Esophagus squamous epithelium (tissue), 5 donors: ENCODE data around the gene SH3YL1. TPM values are rescaled to one million over a fixed set of nuclear protein-coding genes. Genes with fewer than 3 reads are reported as not detected.
A peak's percentile ranks its signal among the peaks of the same experiment; 100 is the strongest.

ENCODE experiments used
- DNase-seq: peaks from one replicate; lab custom pipeline; 2025; lab: John Stamatoyannopoulos, UW
- H3K27ac ChIP-seq, 4 donors: fragments of 200-600 bp; sonication (generic); one replicate each; pipeline ENCODE4 v1.5.1; 2016 to 2019; ENCODE audit warnings: mild to moderate bottlenecking in 1 of 4
- H3K27me3 ChIP-seq, 4 donors: fragments of 200-600 bp; sonication (generic); 1 replicate in 3 of 4; 2 replicates in 1 of 4; pipeline versions ENCODE4 v1.5.1 to v1.6.0; 2017 to 2021; ENCODE audit warnings: antibody characterized with exemption in 1 of 4
- H3K36me3 ChIP-seq, 3 donors: fragments of 200-600 bp; sonication (generic); one replicate each; pipeline ENCODE4 v1.5.1; 2016 to 2019
- H3K4me1 ChIP-seq, 3 donors: fragments of 200-600 bp; sonication (generic); one replicate each; pipeline ENCODE4 v1.5.1; 2017 to 2019
- H3K4me3 ChIP-seq, 4 donors: fragments of 200-600 bp; sonication (generic); 1 replicate in 3 of 4; 2 replicates in 1 of 4; pipeline ENCODE4 v1.5.1; 2016 to 2019; ENCODE audit warnings: mild to moderate bottlenecking in 2 of 4, moderate library complexity in 1 of 4
- H3K9me3 ChIP-seq, 3 donors: fragments of 200-600 bp; sonication (generic); one replicate each; pipeline ENCODE4 v1.5.1; 2016 to 2019
- CTCF ChIP-seq, 6 experiments: fragments of 450-650 bp in 4 of 6; fragments of 200-600 bp in 2 of 6; sonication (generic) in 2 of 6; IDR thresholded peaks; one replicate each; pipeline ENCODE4 v1.5.1; 2016 to 2019; ENCODE audit warnings: antibody characterized with exemption in 6 of 6, mild to moderate bottlenecking in 4 of 6, moderate library complexity in 4 of 6
- POLR2A ChIP-seq, 4 donors: fragments of 450-650 bp; IDR thresholded peaks; one replicate each; pipeline ENCODE4 v1.6.1; 2017; ENCODE audit warnings: antibody characterized with exemption in 4 of 4, mild to moderate bottlenecking in 4 of 4, moderate library complexity in 3 of 4
- whole genome bisulfite sequencing, 2 donors: methylation state at CpG; one replicate each; pipeline ENCODE4 v1.1.5; 2018; 5-methylcytosine and 5-hydroxymethylcytosine counted together
- intact Hi-C: fragments of 100-400 bp; cut with DNase I; formaldehyde crosslinking; loops from one replicate; pipeline ENCODE4 v1.15.0; 2022
- total RNA-seq, 4 donors: library from RNA; depleted of rRNA; stranded (reverse); fragments of >200 nt; gene quantifications; one replicate each; pipeline ENCODE4 v1.1.0, GENCODE V29; 2016
- donor health status: DM: yes; HTN: yes; CAD: no.

Gene SH3YL1
- total RNA-seq, 4 donors from 2014 or later = 64.9 to 99.6 (median 81.1) TPM

- WGBS, 2 donors = 0% methylated on average over 2 of the region's 42 CpGs; no CpG with 5 or more reads in 1 of the 2 donors
- H3K27ac ChIP-seq = no peak overlapping the region
- intact Hi-C loops = no loop called here
- peaks cover 18 to 36% (median 27%) of the 10 kb centered on the region in 3 donors for H3K4me1 ChIP-seq
- no peaks in the 10 kb centered on the region for H3K9me3 ChIP-seq
- no peaks in the 10 kb centered on the region for H3K36me3 ChIP-seq
- no peak for TF ChIP-seq CTCF (IDR thresholded peaks at IDR 0.05)
- TF ChIP-seq POLR2A (IDR thresholded peaks at IDR 0.05) = no peak
- H3K27me3 ChIP-seq = peaks cover 0 to 61% (median 6%) of the 10 kb centered on the region in 4 donors
- no peak for DNase-seq
- H3K4me3 ChIP-seq = peak overlapping the region; percentile 39 to 72 (median 54)
Observed at GRCh38 chr2:288758-289361, 25.0 kb upstream of the SH3YL1 start.

GRCh38 chr2:287911-288757 is 24.3 kb upstream of the SH3YL1 start, which contains the start of gene ALKAL2:
Gene ALKAL2, minus strand, starts transcription at chr2:288091. Its CDS starts 256 bp downstream, at chr2:287835.
- 0% methylated on average over 7 of the region's 128 CpGs; no CpG with 5 or more reads in 1 of the 2 donors for WGBS, 2 donors
- intact Hi-C loops = no loop called here
- peaks cover 0 to 61% (median 6%) of the 10 kb centered on the region in 4 donors for H3K27me3 ChIP-seq
- peaks cover 0 to 4% (median 0%) of the 10 kb centered on the region in 3 donors for H3K36me3 ChIP-seq
- no peak for TF ChIP-seq CTCF (IDR thresholded peaks at IDR 0.05)
- no peak for TF ChIP-seq POLR2A (IDR thresholded peaks at IDR 0.05)
- DNase-seq = no peak
- peaks cover 18 to 36% (median 27%) of the 10 kb centered on the region in 3 donors for H3K4me1 ChIP-seq
- no peaks in the 10 kb centered on the region for H3K9me3 ChIP-seq
- H3K4me3 ChIP-seq = peak within 1 kb of the TSS; percentile 34 to 72 (median 54)
- H3K27ac ChIP-seq = peak within 1 kb of the TSS in 1 of 4 donors; percentile 33

GRCh38 chr2:287471-287885 is 23.6 kb upstream of the SH3YL1 start:
- no peak for TF ChIP-seq POLR2A (IDR thresholded peaks at IDR 0.05)
- no peak for TF ChIP-seq CTCF (IDR thresholded peaks at IDR 0.05)
- Histone ChIP-seq H3K36me3 (peaks cover 0 to 8% (median 0%) of the 10 kb centered on the region in 3 donors), H3K27me3 (peaks cover 0 to 59% (median 6%) of the 10 kb centered on the region in 4 donors), H3K9me3 (no peaks in the 10 kb centered on the region), H3K4me3 (peak overlapping the region; percentile 34 to 72 (median 48)), H3K4me1 (peaks cover 18 to 36% (median 27%) of the 10 kb centered on the region in 3 donors), H3K27ac (peak overlapping the region in 1 of 4 donors; percentile 33)
- no peak for DNase-seq
- WGBS, 2 donors = 0% methylated on average over 3 of the region's 46 CpGs
- intact Hi-C loops = no loop called here

GRCh38 chr2:286774-287392 is 23.1 kb upstream of the SH3YL1 start:
- TF ChIP-seq POLR2A (IDR thresholded peaks at IDR 0.05) = no peak
- TF ChIP-seq CTCF (IDR thresholded peaks at IDR 0.05) = no peak
- no peaks in the 10 kb centered on the region for H3K9me3 ChIP-seq
- no peak for DNase-seq
- H3K4me1 ChIP-seq = peaks cover 18 to 36% (median 27%) of the 10 kb centered on the region in 3 donors
- 28 to 35% methylated on average over 16 to 19 of the region's 20 CpGs for WGBS, 2 donors
- H3K4me3 ChIP-seq = peak overlapping the region in 3 of 4 donors; percentile 37 to 72 (median 59)
- H3K27me3 ChIP-seq = peaks cover 0 to 53% (median 6%) of the 10 kb centered on the region in 4 donors
- intact Hi-C loops = no loop called here
- H3K27ac ChIP-seq = no peak overlapping the region
- peaks cover 0 to 14% (median 0%) of the 10 kb centered on the region in 3 donors for H3K36me3 ChIP-seq
